ENCODE measurements around the gene IRF5.

IRF5 gene

GRCh38 chr7:128917122-128917521, 20.6 kb upstream of the IRF5 start:
- Histone ChIP-seq H3K4me1 (ENCODE audit: control insufficient read depth, low read depth, low read length) (peaks cover 8% of the 10 kb centered on the region), H3K27me3 (ENCODE audit: control insufficient read depth, insufficient read depth, low read length) (no peaks in the 10 kb centered on the region), H3K9me3 (ENCODE audit: control insufficient read depth, low read depth, low read length) (no peaks in the 10 kb centered on the region), H3K36me3 (ENCODE audit: control insufficient read depth, low read depth, low read length) (no peaks in the 10 kb centered on the region), H3K9ac (ENCODE audit: low read length) (no peak overlapping the region), H3K4me3 (ENCODE audit: low read length) (no peak overlapping the region), H3K27ac (ENCODE audit: low read length) (no peak overlapping the region)

- H3K27me3 ChIP-seq (ENCODE audit: control insufficient read depth, insufficient read depth, low read length), result no peaks in the 10 kb centered on the region
- H3K27ac ChIP-seq (ENCODE audit: low read length), result no peak overlapping the region
- peaks cover 7% of the 10 kb centered on the region for H3K4me1 ChIP-seq (ENCODE audit: control insufficient read depth, low read depth, low read length)
- H3K9me3 ChIP-seq (ENCODE audit: control insufficient read depth, low read depth, low read length), result no peaks in the 10 kb centered on the region
- H3K9ac ChIP-seq (ENCODE audit: low read length), result no peak overlapping the region
- H3K4me3 ChIP-seq (ENCODE audit: low read length), result no peak overlapping the region
- no peaks in the 10 kb centered on the region for H3K36me3 ChIP-seq (ENCODE audit: control insufficient read depth, low read depth, low read length)
These were observed 19.6 kb upstream of the IRF5 start for GRCh38 chr7:128918016-128918665.

GRCh38 chr7:128919241-128919640, 18.5 kb upstream of the IRF5 start:
- Histone ChIP-seq H3K4me1 (ENCODE audit: control insufficient read depth, low read depth, low read length) (peaks cover 7% of the 10 kb centered on the region), H3K36me3 (ENCODE audit: control insufficient read depth, low read depth, low read length) (no peaks in the 10 kb centered on the region), H3K9ac (ENCODE audit: low read length) (no peak overlapping the region), H3K27ac (ENCODE audit: low read length) (no peak overlapping the region), H3K27me3 (ENCODE audit: control insufficient read depth, insufficient read depth, low read length) (no peaks in the 10 kb centered on the region), H3K9me3 (ENCODE audit: control insufficient read depth, low read depth, low read length) (no peaks in the 10 kb centered on the region), H3K4me3 (ENCODE audit: low read length) (no peak overlapping the region)

- Histone ChIP-seq H3K27me3 (ENCODE audit: control insufficient read depth, insufficient read depth, low read length) (no peaks in the 10 kb centered on the region), H3K4me1 (ENCODE audit: control insufficient read depth, low read depth, low read length) (peaks cover 4% of the 10 kb centered on the region), H3K9me3 (ENCODE audit: control insufficient read depth, low read depth, low read length) (no peaks in the 10 kb centered on the region)
These were observed 17.6 kb upstream of the IRF5 start for GRCh38 chr7:128919881-128920799.

GRCh38 chr7:128920913-128921582, 16.7 kb upstream of the IRF5 start:
- H3K4me1 ChIP-seq (ENCODE audit: control insufficient read depth, low read depth, low read length), result peaks cover 4% of the 10 kb centered on the region
- no peaks in the 10 kb centered on the region for H3K27me3 ChIP-seq (ENCODE audit: control insufficient read depth, insufficient read depth, low read length)
- H3K4me3 ChIP-seq (ENCODE audit: low read length), result no peak overlapping the region
- no peak overlapping the region for H3K27ac ChIP-seq (ENCODE audit: low read length)
- no peak overlapping the region for H3K9ac ChIP-seq (ENCODE audit: low read length)
- H3K9me3 ChIP-seq (ENCODE audit: control insufficient read depth, low read depth, low read length), result no peaks in the 10 kb centered on the region
- H3K36me3 ChIP-seq (ENCODE audit: control insufficient read depth, low read depth, low read length), result no peaks in the 10 kb centered on the region

More at GRCh38 chr7:128919881-128920799, 17.6 kb upstream of the IRF5 start:
- H3K27ac ChIP-seq (ENCODE audit: low read length), result no peak overlapping the region
- H3K36me3 ChIP-seq (ENCODE audit: control insufficient read depth, low read depth, low read length), result no peaks in the 10 kb centered on the region
- H3K4me3 ChIP-seq (ENCODE audit: low read length), result no peak overlapping the region
- H3K9ac ChIP-seq (ENCODE audit: low read length), result no peak overlapping the region

- Histone ChIP-seq H3K9me3 (ENCODE audit: control insufficient read depth, low read depth, low read length) (no peaks in the 10 kb centered on the region), H3K9ac (ENCODE audit: low read length) (no peak overlapping the region), H3K4me3 (ENCODE audit: low read length) (no peak overlapping the region), H3K27me3 (ENCODE audit: control insufficient read depth, insufficient read depth, low read length) (no peaks in the 10 kb centered on the region), H3K36me3 (ENCODE audit: control insufficient read depth, low read depth, low read length) (no peaks in the 10 kb centered on the region), H3K4me1 (ENCODE audit: control insufficient read depth, low read depth, low read length) (peaks cover 4% of the 10 kb centered on the region), H3K27ac (ENCODE audit: low read length) (no peak overlapping the region)
These were observed 15.8 kb upstream of the IRF5 start for GRCh38 chr7:128921866-128922440.

- Histone ChIP-seq H3K9me3 (ENCODE audit: control insufficient read depth, low read depth, low read length) (no peaks in the 10 kb centered on the region), H3K9ac (ENCODE audit: low read length) (no peak overlapping the region), H3K4me1 (ENCODE audit: control insufficient read depth, low read depth, low read length) (peaks cover 4% of the 10 kb centered on the region), H3K4me3 (ENCODE audit: low read length) (no peak overlapping the region), H3K27me3 (ENCODE audit: control insufficient read depth, insufficient read depth, low read length) (no peaks in the 10 kb centered on the region), H3K27ac (ENCODE audit: low read length) (no peak overlapping the region), H3K36me3 (ENCODE audit: control insufficient read depth, low read depth, low read length) (no peaks in the 10 kb centered on the region)
These were observed 15.0 kb upstream of the IRF5 start for GRCh38 chr7:128922496-128923410.

- H3K27me3 ChIP-seq (ENCODE audit: control insufficient read depth, insufficient read depth, low read length), result no peaks in the 10 kb centered on the region
- H3K27ac ChIP-seq (ENCODE audit: low read length), result no peak overlapping the region
These were observed 14.3 kb upstream of the IRF5 start for GRCh38 chr7:128923411-128923800.

GRCh38 chr7:128924707-128925588, 12.8 kb upstream of the IRF5 start:
- H3K9ac ChIP-seq (ENCODE audit: low read length), result no peak overlapping the region
- H3K27ac ChIP-seq (ENCODE audit: low read length), result no peak overlapping the region
- H3K27me3 ChIP-seq (ENCODE audit: control insufficient read depth, insufficient read depth, low read length), result no peaks in the 10 kb centered on the region
- no peak overlapping the region for H3K4me3 ChIP-seq (ENCODE audit: low read length)
- H3K36me3 ChIP-seq (ENCODE audit: control insufficient read depth, low read depth, low read length), result no peaks in the 10 kb centered on the region
- H3K9me3 ChIP-seq (ENCODE audit: control insufficient read depth, low read depth, low read length), result no peaks in the 10 kb centered on the region
- H3K4me1 ChIP-seq (ENCODE audit: control insufficient read depth, low read depth, low read length), result peaks cover 4% of the 10 kb centered on the region

More at GRCh38 chr7:128923411-128923800, 14.3 kb upstream of the IRF5 start:
- no peaks in the 10 kb centered on the region for H3K36me3 ChIP-seq (ENCODE audit: control insufficient read depth, low read depth, low read length)
- no peak overlapping the region for H3K9ac ChIP-seq (ENCODE audit: low read length)
- H3K4me3 ChIP-seq (ENCODE audit: low read length), result no peak overlapping the region
- peaks cover 4% of the 10 kb centered on the region for H3K4me1 ChIP-seq (ENCODE audit: control insufficient read depth, low read depth, low read length)
- H3K9me3 ChIP-seq (ENCODE audit: control insufficient read depth, low read depth, low read length), result no peaks in the 10 kb centered on the region

- Histone ChIP-seq H3K4me3 (ENCODE audit: low read length) (no peak overlapping the region), H3K9ac (ENCODE audit: low read length) (no peak overlapping the region), H3K27me3 (ENCODE audit: control insufficient read depth, insufficient read depth, low read length) (no peaks in the 10 kb centered on the region), H3K36me3 (ENCODE audit: control insufficient read depth, low read depth, low read length) (no peaks in the 10 kb centered on the region), H3K4me1 (ENCODE audit: control insufficient read depth, low read depth, low read length) (no peaks in the 10 kb centered on the region), H3K9me3 (ENCODE audit: control insufficient read depth, low read depth, low read length) (no peaks in the 10 kb centered on the region), H3K27ac (ENCODE audit: low read length) (no peak overlapping the region)
These were observed 9.4 kb upstream of the IRF5 start for GRCh38 chr7:128928159-128928813.

All from iPS-18a (cell line).